OCI-LY3 (cell line): ENCODE results near the gene NIPBL.
"Not testable (repeated sequence)": the region's sequence is repeated elsewhere in the genome, so short reads cannot be mapped to it uniquely, and the experiment has no call there.

Experiments used
- H2AFZ ChIP-seq: fragments of 200-600, 300-600 bp; shearing (Covaris generic); 2 replicates; pipeline ENCODE4 v1.6.0; 2014; ENCODE audit warnings: antibody characterized with exemption, low read depth, low read length
- H3K27ac ChIP-seq: fragments of 200-600, 300-600 bp; sonication (generic); 2 replicates; pipeline ENCODE4 v1.5.1; 2014; ENCODE audit warnings: mild to moderate bottlenecking, low read length, moderate library complexity, mixed read lengths
- H3K27me3 ChIP-seq: fragments of 200-600, 300-600 bp; sonication (generic); 2 replicates; pipeline ENCODE4 v1.6.1; 2014; ENCODE audit warnings: low read depth, low read length, mixed read lengths
- H3K36me3 ChIP-seq: fragments of 200-600, 300-600 bp; sonication (generic); replicated peaks from 2 replicates; pipeline ENCODE3; 2014; ENCODE audit warnings: low read depth, low read length, mixed read lengths
- H3K4me1 ChIP-seq: fragments of 300-600, 200-600 bp; sonication (generic); 2 replicates; pipeline ENCODE4 v1.6.1; 2014; ENCODE audit warnings: low read length, mixed read lengths
- H3K4me2 ChIP-seq: fragments of 200-600, 300-600 bp; sonication (generic); 2 replicates; pipeline ENCODE4 v1.6.1; 2014; ENCODE audit warnings: low read length, mixed read lengths
- H3K4me3 ChIP-seq: fragments of 300-600, 200-600 bp; sonication (generic); 2 replicates; pipeline ENCODE4 v1.5.1; 2014; ENCODE audit warnings: antibody characterized with exemption, mild to moderate bottlenecking, low read length, moderate library complexity
- H3K79me2 ChIP-seq: fragments of 300-600, 200-600 bp; shearing (Covaris generic); 2 replicates; pipeline ENCODE4 v1.6.1; 2014; ENCODE audit warnings: mild to moderate bottlenecking, low read length, mixed read lengths
- H3K9ac ChIP-seq: fragments of 300-600, 200-600 bp; shearing (Covaris generic); 2 replicates; pipeline ENCODE4 v1.6.0; 2014; ENCODE audit warnings: mild to moderate bottlenecking, low read length, moderate library complexity
- H3K9me3 ChIP-seq: fragments of 200-600, 300-600 bp; shearing (Covaris generic); 2 replicates; pipeline ENCODE4 v1.6.1; 2014; ENCODE audit warnings: low read length, mixed read lengths; ENCODE audit not compliant: insufficient read depth
- H4K20me1 ChIP-seq: fragments of 200-600, 300-600 bp; sonication (generic); 2 replicates; pipeline ENCODE4 v1.6.1; 2016; ENCODE audit warnings: low read length, mixed read lengths; ENCODE audit not compliant: insufficient read depth
- EZH2phosphoT487 ChIP-seq: fragments of 200-600 bp; shearing (Covaris generic); IDR thresholded peaks from 2 replicates; pipeline ENCODE4 v1.6.1; 2018; ENCODE audit warnings: antibody characterized with exemption, mixed run types, low read depth
- TF ChIP-seq, protein P1 (sequence below): fragments of 200-600, 300-600 bp; sonication (generic); IDR thresholded peaks from 2 replicates; pipeline ENCODE4 v1.5.1; 2014; ENCODE audit warnings: antibody characterized with exemption, low read length, low read depth

Gene NIPBL

GRCh38 chr5:37005946-37006540, 129.5 kb downstream of the NIPBL start:
- H3K27ac ChIP-seq = no peak overlapping the region
- no peaks in the 10 kb centered on the region for H3K79me2 ChIP-seq
- H3K4me2 ChIP-seq = no peak overlapping the region
- H3K9ac ChIP-seq = no peak overlapping the region
- no peaks in the 10 kb centered on the region for H4K20me1 ChIP-seq
- H2AFZ ChIP-seq = no peak overlapping the region
- H3K36me3 ChIP-seq = peaks cover 21% of the 10 kb centered on the region
- no peaks in the 10 kb centered on the region for H3K27me3 ChIP-seq
- no peak overlapping the region for H3K4me3 ChIP-seq
- no peak for TF ChIP-seq EZH2phosphoT487
- TF ChIP-seq, protein P1, sequence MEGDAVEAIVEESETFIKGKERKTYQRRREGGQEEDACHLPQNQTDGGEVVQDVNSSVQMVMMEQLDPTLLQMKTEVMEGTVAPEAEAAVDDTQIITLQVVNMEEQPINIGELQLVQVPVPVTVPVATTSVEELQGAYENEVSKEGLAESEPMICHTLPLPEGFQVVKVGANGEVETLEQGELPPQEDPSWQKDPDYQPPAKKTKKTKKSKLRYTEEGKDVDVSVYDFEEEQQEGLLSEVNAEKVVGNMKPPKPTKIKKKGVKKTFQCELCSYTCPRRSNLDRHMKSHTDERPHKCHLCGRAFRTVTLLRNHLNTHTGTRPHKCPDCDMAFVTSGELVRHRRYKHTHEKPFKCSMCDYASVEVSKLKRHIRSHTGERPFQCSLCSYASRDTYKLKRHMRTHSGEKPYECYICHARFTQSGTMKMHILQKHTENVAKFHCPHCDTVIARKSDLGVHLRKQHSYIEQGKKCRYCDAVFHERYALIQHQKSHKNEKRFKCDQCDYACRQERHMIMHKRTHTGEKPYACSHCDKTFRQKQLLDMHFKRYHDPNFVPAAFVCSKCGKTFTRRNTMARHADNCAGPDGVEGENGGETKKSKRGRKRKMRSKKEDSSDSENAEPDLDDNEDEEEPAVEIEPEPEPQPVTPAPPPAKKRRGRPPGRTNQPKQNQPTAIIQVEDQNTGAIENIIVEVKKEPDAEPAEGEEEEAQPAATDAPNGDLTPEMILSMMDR = peak; percentile 62
- no peaks in the 10 kb centered on the region for H3K4me1 ChIP-seq
- H3K9me3 ChIP-seq = no peaks in the 10 kb centered on the region

- not testable (repeated sequence) for H2AFZ ChIP-seq, H3K27ac ChIP-seq, H3K9ac ChIP-seq, H4K20me1 ChIP-seq, H3K4me3 ChIP-seq, H3K4me1 ChIP-seq, H3K4me2 ChIP-seq, H3K79me2 ChIP-seq, H3K27me3 ChIP-seq, H3K9me3 ChIP-seq
- H3K36me3 ChIP-seq = peaks cover 13% of the 10 kb centered on the region
These were observed 136.6 kb downstream of the NIPBL start for GRCh38 chr5:37013181-37013580.

DNA sequence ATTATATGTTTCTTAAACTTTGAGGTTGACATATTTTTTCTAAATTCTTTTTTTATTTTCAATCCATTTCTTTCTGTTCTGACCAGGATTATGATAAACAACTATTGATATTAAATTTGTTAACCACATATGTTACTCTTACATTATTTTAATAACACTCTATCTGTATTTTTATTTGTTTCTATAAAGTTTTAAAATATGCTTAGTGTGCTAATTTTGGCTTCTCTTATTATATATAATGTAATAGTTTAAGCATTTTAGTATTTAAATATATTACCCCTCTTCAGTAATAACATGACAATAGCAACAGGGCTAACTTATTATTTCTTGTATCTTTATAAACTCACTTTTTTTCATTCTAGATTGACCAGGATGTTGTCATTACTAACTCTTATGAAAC, 137.8 kb downstream of the NIPBL start:
- H3K4me1 ChIP-seq = no peaks in the 10 kb centered on the region
- H3K27me3 ChIP-seq = no peaks in the 10 kb centered on the region
- peaks cover 8% of the 10 kb centered on the region for H3K36me3 ChIP-seq
- no peaks in the 10 kb centered on the region for H3K79me2 ChIP-seq
- no peak overlapping the region for H3K27ac ChIP-seq
- H3K4me3 ChIP-seq = no peak overlapping the region
- no peak overlapping the region for H3K9ac ChIP-seq
- TF ChIP-seq, protein P1 = no peak
- TF ChIP-seq EZH2phosphoT487 = no peak
- H3K4me2 ChIP-seq = no peak overlapping the region
- H2AFZ ChIP-seq = no peak overlapping the region
- no peaks in the 10 kb centered on the region for H3K9me3 ChIP-seq
- H4K20me1 ChIP-seq = no peaks in the 10 kb centered on the region

DNA sequence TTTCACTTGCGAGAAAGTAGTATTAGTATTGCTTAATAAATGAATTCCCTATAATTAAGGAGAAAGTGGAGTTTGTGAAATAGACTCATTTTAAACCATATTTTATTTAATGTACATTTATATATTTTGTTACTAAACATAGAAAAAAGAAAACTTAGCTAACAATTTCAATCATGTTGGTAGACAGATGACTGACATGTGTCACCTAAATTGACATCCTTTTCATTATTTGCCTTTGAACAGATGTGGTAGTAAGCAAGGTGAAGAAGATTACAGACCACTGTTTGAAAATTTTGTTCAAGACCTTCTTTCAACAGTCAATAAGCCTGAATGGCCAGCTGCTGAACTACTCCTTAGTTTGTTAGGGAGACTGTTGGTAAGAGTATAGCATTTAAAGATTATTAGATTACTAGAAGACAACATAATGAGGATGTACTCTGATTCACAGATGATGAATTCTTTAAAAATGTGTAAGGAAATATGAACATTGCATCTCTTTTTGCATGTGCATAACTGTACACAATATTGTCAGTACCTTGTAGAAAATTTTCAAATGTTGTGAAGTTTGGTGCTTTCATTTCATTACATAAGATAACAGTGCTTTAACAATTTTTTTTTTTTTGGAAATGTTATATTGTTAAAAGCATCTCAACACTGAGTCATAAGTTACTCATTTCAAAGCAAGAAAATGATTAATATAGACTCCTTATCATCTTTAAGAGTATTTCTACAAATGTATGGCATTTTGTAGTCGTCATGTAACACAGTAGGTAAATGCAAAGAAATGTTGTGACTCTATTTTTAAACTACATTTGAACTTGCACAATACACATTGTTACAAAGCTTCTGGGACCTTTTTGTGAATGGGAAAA, 139.5 kb downstream of the NIPBL start:
- Histone ChIP-seq H3K9me3 (no peaks in the 10 kb centered on the region), H3K36me3 (peaks cover 8% of the 10 kb centered on the region), H3K9ac (no peak overlapping the region), H3K4me2 (no peak overlapping the region), H3K4me1 (no peaks in the 10 kb centered on the region), H3K4me3 (no peak overlapping the region), H2AFZ (no peak overlapping the region), H4K20me1 (no peaks in the 10 kb centered on the region), H3K27me3 (no peaks in the 10 kb centered on the region), H3K79me2 (no peaks in the 10 kb centered on the region), H3K27ac (no peak overlapping the region)
- no peak for TF ChIP-seq EZH2phosphoT487
- TF ChIP-seq, protein P1 = no peak
